Measurements from ENCODE around the gene MFAP3.

- TF ChIP-seq CTCF (IDR thresholded peaks at IDR 0.05; ENCODE audit: borderline replicate concordance, extremely low read depth, low read length, poor library complexity, severe bottlenecking) (no peak), EZH2 (IDR thresholded peaks at IDR 0.05; ENCODE audit: borderline replicate concordance, low read depth, low read length, severe bottlenecking) (no peak)
These were observed 51.9 kb downstream of the MFAP3 start for GRCh38 chr5:154090656-154091055.
